Bladder microvascular endothelial cell (primary cell): Measurements from ENCODE around the gene SMC1A. TPM values are rescaled to one million over a fixed set of nuclear protein-coding genes. Genes with fewer than 3 reads are reported as not detected.

Source experiments
- total RNA-seq: library from RNA; depleted of rRNA; stranded (reverse); fragments of >200 nt; gene quantifications from 2 replicates; pipeline ENCODE4 v1.2.3, GENCODE V29; 2014

The SMC1A gene
- 11.8 and 18.3 TPM in 2 replicates for total RNA-seq

GRCh38 chrX:53422086-53422860 is at the start of gene SMC1A:
SMC1A (minus strand) TSS chrX:53422654; CDS start chrX:53422600, 54 bp downstream.

DNA sequence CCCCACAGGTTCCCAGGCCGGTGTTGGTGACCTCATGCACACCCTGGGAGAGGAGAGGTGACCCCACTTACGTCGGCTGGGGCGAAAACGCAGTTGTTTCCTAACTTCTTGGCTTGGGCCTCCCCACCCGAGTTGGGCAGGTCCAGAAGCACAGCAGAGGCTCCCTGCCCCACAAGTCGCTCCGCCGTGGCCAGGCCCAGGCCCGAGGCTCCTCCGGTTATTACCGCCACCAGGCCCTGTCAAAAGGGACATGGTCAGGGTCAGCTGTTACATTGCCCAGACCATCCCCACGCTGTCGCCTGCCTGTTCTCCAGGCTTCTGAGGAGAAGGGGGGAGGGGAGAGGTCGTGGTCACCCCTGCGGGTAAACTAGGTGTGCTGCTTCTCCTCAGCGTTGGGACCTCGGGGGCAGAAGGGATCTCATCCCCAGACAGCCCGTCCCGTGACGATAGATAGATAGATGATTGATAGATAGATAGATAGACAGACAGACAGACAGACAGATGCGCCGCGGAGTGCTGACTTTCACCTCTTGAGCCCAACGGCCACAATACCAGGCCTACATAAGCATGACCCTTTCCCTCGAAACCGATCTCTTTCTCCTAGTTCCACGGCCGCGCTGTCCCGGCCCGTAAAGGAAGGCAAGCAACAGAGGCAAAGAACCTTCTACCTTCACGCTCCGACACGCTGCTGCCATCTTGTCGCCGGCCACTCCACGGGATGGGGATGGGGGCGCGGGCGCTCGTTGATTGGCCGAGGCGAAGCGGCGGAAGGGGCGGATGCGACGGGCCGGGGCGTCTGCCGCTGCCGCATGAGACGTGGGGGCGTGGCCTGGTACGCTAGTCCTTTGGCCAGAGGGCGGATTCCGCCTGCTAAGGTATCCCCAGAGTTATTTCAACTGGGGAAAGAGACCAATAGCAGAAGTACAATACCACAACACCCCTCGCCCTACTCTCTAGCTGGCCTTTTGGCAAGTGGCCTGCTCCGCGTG is 11.5 kb upstream of the SMC1A start, which contains the start of gene HSD17B10:
Gene HSD17B10 (minus strand): TSS at position 720 of the 989 bp plus-strand sequence. CDS start 25 bp downstream, at position 695.

GRCh38 chrX:53422861-53423306 is 430 bp upstream of the SMC1A start, which contains the start of gene RIBC1:
RIBC1 (plus strand) TSS chrX:53422873; CDS start chrX:53426277, 3,404 bp downstream.

Other genes starting within 250 kb of the SMC1A start
- gene KDM5C, start 197.4 kb downstream of the SMC1A start, total RNA-seq: 54.4 and 82.6 TPM in 2 replicates
- gene IQSEC2, start 141.1 kb downstream of the SMC1A start, total RNA-seq: 2.6 TPM in 2 replicates
- 0.16 and 0.19 TPM in 2 replicates for gene RIBC1, start 219 bp upstream of the SMC1A start, total RNA-seq
- gene HSD17B10, start 11.7 kb upstream of the SMC1A start, total RNA-seq: 61.2 and 63.5 TPM in 2 replicates